Keratinocyte (primary cell): ENCODE data around the gene NINJ1.

Experiments
- CTCF ChIP-seq, 3 experiments: IDR thresholded peaks in 1 of 3; conservative IDR thresholded peaks in 1 of 3; optimal IDR thresholded peaks in 1 of 3; 2 replicates in 2 of 3; 3 replicates in 1 of 3; pipeline versions ENCODE3 to v1.5.1; 2011; ENCODE audit warnings: low read length in 3 of 3, mild to moderate bottlenecking in 3 of 3, moderate library complexity in 2 of 3, control low read depth in 1 of 3, inconsistent platforms in 1 of 3; ENCODE audit not compliant: insufficient read depth in 2 of 3; ENCODE audit errors: extremely low read depth in 1 of 3
- EZH2 ChIP-seq: IDR thresholded peaks from one replicate; pipeline ENCODE4 v1.6.1; 2012; ENCODE audit warnings: inconsistent platforms, mild to moderate bottlenecking, low read length, moderate library complexity

DNA sequence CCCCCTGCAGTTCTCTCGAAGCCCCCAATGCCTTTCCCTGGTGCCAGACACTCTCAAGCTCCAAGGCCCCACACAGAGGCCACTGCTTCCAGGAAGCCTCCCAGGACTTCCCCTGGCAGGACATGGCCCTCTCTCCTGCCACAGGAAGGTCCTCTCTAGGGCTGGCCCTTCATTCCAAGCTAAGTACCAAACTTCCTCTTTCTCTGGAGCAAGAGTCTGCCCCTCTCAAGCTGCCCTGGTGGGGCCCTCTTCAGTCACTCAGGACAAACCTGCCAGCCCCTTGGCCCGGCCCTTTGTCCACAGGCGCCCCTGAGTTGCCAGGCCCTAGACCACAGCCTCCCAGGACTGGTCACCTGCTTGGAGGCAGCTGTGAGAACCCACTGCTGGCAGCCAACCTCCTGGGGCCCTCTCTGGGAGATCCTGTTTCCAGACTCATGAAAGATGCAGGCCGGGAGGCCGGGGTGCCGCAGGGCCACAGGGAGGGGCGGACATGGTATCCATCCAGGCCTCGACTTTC, 6.6 kb downstream of the NINJ1 start:
- TF ChIP-seq EZH2 (no peak), CTCF (optimal IDR thresholded peaks at IDR 0.05 in 1 of 3, IDR thresholded peaks at IDR 0.05 in 1 of 3, conservative IDR thresholded peaks at IDR 0.05 in 1 of 3; ENCODE audit: extremely low read depth in 1 of 3, insufficient read depth in 2 of 3, low read length in 3 of 3) (no peak)
